HG03457 (cell line): ENCODE data around the gene ATXN7L3.
"Not testable (repeated sequence)": the region's sequence is repeated elsewhere in the genome, so short reads cannot be mapped to it uniquely, and the experiment has no call there.

Experiments
- ATAC-seq: cut with Tn5 transposase; IDR thresholded peaks from one replicate; pipeline ENCODE4 v1.9.1; 2021; ENCODE audit warnings: moderate number of reproducible peaks; ENCODE audit not compliant: unreplicated experiment

ATXN7L3 gene

DNA sequence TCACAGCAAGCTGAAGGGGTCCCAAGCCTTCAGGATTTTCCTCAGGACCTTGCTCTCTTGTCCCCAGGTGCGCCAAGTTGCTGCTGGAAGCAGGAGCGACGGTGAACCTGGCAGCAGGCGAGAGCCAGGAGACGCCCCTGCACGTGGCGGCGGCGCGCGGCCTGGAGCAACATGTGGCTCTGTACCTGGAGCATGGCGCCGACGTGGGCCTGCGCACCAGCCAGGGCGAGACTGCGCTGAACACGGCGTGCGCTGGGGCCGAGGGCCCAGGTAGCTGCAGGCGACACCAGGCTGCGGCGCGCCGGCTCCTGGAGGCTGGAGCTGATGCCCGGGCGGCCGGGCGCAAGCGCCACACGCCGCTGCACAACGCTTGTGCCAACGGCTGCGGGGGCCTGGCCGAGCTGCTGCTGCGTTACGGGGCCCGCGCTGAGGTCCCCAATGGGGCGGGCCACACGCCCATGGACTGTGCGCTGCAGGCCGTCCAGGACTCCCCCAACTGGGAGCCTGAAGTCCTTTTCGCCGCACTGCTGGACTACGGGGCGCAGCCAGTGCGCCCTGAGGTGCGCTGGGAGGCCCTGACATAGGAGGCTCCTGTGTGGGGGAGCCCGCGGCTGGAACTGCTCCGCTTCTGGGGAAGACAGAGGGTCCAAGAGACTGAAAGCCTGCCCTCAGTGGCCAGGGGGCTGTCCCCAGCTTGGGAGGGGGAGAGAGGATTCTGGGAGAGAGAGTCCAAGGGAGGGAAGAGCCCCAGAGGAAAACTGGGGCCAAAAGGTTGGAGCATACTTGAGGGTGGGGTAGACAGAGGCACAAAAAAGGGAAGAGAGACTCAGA, 22.8 kb downstream of the ATXN7L3 start:
- no peak for ATAC-seq

- no peak for ATAC-seq
Measured at GRCh38 chr17:44176257-44176656, 23.4 kb downstream of the ATXN7L3 start.

DNA sequence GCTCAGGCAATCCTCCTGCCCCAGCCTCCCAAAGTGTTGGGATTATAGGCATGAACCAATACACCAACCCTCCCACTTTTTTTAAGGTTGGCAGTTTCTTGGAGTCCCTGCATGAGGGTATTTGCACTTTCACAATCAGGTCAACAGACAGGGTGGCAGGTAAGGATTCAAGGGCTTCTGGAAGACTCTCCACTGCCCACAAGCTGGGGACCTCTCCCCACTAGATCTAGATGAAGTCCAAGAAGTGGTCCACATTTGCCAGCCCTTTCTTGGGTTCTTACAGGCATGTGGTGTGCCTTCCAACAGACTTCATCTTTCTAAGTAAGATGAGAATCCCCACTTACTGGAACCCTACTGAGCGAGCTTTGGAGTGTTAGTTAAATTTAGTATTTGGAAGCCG, 25.3 kb downstream of the ATXN7L3 start:
- no peak for ATAC-seq

DNA sequence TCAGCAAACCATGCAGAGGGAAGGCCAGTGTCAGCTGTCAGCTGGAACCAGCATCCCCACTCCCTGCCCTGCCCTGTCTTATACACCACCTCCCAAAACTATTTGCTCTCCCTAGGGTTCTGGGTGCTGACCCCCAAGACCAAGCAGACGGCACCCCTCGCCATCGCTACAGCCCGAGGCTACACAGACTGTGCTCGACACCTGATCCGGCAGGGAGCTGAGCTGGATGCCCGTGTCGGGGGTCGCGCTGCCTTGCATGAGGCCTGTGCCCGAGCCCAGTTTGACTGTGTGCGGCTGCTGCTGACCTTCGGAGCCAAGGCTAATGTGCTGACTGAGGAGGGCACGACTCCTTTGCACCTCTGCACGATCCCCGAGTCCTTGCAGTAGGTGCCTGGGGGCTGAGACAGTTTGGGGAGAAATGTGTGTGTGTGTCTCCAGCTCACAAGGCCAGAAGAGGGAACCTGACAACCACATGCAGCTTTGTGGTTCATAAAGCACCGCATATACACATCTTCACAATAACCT, 27.7 kb downstream of the ATXN7L3 start:
- no peak for ATAC-seq

DNA sequence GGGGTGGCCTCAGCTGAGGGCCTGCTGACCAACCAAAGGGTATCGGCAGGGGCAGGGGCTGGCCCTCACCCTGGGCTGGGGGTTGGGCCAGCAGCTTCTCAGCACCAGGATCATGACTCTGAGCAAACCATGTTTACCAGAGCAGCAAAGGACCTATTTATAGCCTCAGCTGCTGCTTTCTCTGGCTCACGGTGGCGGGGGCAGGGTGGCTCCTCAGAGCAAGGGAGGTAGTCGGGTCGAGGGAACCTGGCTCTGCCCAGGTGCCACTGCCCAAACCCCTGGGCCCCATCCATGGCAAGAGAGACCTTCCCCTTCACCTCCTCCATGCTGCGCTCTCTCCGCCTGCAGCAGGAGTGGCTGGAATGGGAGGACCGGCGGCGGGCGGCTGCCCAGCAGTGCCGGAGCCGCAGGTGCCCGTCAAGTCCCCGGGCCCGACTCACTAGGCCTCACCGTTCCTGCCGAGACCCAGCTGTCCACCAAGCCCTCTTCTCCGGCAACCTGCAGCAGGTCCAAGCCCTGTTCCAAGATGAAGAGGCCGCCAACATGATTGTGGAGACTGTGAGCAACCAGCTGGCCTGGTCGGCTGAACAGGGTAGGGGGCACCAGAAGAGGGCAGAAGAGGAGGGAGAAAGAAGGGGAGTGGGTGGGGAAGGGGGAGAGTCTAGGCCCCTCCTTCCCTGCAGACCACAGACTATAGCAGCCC, 29.0 kb downstream of the ATXN7L3 start, which contains the start of gene ASB16:
Gene ASB16 (plus strand): TSS at position 206 of the 703 bp plus-strand sequence. CDS start 86 bp downstream, at position 292.
- no peak for ATAC-seq

- no peak for ATAC-seq
Measured at GRCh38 chr17:44170135-44170498, 29.6 kb downstream of the ATXN7L3 start.

- no peak for ATAC-seq
Measured at GRCh38 chr17:44167181-44167861, 32.4 kb downstream of the ATXN7L3 start.

DNA sequence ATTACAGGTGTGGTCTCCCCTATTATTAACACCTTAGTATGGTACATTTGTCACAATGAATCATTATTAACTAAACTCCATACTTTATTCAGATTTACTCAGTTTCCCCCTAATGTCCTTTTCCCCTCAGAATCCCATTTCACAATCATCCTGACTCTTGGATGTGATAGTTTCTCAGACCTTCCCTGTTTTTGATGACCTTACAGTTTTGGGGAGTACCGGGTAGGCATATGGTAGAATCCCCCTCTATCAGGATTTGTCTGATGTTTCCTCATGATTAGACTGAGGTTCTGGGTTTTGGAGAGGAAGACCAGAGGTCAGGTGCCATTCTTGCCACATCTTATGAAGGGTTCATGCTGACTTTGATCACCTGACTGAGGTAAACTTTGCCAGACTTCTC, 35.2 kb downstream of the ATXN7L3 start:
- no peak for ATAC-seq

GRCh38 chr17:44159519-44160210, 40.0 kb downstream of the ATXN7L3 start:
- ATAC-seq = no peak

GRCh38 chr17:44155488-44155887, 44.2 kb downstream of the ATXN7L3 start:
- ATAC-seq = no peak

GRCh38 chr17:44152875-44153274, 46.8 kb downstream of the ATXN7L3 start:
- no peak for ATAC-seq

GRCh38 chr17:44149750-44150329, 49.8 kb downstream of the ATXN7L3 start:
- no peak for ATAC-seq

DNA sequence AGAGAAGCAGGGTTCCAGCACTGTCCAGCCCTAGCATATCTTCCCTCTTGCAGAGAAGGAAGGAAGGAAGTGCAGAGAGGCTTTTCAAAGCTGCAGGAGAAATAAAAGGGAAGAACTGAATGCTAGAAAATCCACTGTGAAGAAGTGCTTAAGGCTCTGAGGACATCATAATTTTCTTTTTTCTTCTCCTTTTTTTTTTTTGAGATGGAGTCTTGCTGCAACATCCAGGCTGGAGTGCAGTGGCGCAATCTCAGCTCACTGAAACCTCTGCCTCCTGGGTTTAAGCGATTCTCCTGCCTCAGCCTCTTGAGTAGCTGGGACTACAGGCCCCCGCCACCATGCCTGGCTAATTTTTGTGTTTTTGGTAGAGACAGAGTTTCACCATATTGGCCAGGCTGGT, 50.6 kb downstream of the ATXN7L3 start:
- not testable (repeated sequence) for ATAC-seq

GRCh38 chr17:44147812-44148211, 51.9 kb downstream of the ATXN7L3 start:
- ATAC-seq = no peak

- no peak for ATAC-seq
Measured at GRCh38 chr17:44146375-44147346, 53.0 kb downstream of the ATXN7L3 start.

- no peak for ATAC-seq
Measured at GRCh38 chr17:44144966-44145739, 54.5 kb downstream of the ATXN7L3 start.

- not testable (repeated sequence) for ATAC-seq
Measured at GRCh38 chr17:44143921-44144320, 55.8 kb downstream of the ATXN7L3 start.
